SK-MEL-5 (cell line): ENCODE measurements around the gene MAEL. TPM values are rescaled to one million over a fixed set of nuclear protein-coding genes. Genes with fewer than 3 reads are reported as not detected.

ENCODE experiments used
- DNase-seq: peaks from one replicate; pipeline ENCODE4 v3.0.0-alpha.2; 2016; ENCODE audit warnings: low read depth, low spot score
- in situ Hi-C: cut with HindIII; loops from 2 replicates; pipeline ENCODE4 v1.10.0; 2016; ENCODE audit warnings: low sequenced_read_pairs, high pct_unique_total_duplicates, low pct_unique_long_range_greater_than_20kb
- total RNA-seq: library from RNA; depleted of rRNA; stranded (reverse); fragments of >200 nt; shearing (Covaris generic); gene quantifications from 2 replicates; pipeline ENCODE4 v1.2.3, GENCODE V29; 2014

Gene MAEL
- total RNA-seq, 1 experiment from 2014 or later = not detected

DNA sequence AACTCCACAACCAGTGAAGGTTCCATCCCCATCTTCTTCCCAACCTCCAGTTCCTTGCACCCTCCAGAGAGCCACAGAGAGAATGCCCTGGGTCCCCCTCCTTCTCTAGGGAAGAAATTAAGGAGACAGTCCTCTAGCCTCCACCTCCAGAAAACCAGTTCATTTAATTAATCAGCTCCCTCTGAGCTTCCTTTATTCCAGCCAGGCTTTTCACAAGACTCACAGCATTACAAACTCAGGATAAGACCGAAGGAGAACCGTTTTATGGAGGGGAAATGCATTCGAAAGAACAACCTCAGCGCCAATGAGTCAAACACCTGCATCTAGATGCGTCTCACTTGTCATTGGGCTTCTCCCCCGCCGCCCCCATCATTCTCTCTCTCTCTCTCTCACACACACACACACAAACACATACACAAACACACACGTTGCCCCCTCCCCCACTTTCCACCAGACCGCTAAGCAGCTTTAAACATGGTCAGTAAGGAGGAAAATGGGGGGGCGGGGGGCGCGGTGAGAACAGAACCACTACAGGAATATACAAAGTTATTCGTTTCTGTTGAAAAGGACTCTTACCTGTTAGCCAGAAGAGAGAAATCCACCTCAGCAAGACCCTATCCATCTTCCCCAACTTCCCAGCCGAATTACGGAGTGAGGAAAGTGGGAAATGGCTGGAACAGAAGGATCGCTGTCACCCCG lies 14.3 kb upstream of the MAEL start:
- in situ Hi-C loops = no loop called here
- DNase-seq = no peak

DNA sequence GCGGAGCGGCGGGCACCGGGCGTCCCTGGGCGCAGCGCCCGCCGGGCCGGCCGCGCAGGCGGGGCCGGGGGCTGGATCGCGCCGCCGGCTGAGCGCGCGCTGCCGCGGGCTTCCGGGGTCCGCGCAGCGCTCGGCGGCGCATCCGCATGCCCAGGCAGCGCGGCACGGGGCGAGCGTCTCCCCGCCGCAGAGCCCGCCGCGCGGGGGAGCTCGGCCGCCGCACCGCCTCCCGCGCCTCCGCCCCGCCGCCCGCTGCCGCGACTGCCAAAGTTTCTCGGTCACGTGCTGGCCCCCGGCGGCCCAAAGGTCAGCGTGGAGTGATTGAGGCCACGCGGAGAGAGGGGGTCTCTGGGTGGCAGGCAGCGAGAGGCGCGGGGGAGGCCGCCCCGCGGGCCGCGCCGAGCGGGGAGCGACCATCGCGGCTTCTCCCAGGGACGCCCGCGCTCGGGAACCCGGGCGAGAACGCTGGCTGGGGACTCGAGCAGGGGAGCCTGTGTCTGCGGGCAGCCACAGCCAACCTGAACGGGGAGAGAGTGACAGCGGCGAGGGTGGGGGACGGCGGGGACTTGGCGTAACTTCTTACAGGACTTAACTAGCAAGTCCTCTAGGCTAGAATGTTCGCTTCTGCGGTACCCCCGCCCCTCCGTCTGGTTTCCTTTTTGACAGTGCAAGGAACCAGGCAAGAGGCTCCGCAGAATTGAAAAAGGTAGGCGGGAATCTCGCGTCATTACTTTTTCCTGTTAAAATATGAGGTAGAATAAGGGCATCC lies 13.5 kb upstream of the MAEL start, which contains the start of gene ILDR2:
Gene ILDR2 (minus strand): TSS at position 180 of the 769 bp plus-strand sequence. CDS start 272 bp downstream, outside the sequence.
- in situ Hi-C loops = no loop called here

DNA sequence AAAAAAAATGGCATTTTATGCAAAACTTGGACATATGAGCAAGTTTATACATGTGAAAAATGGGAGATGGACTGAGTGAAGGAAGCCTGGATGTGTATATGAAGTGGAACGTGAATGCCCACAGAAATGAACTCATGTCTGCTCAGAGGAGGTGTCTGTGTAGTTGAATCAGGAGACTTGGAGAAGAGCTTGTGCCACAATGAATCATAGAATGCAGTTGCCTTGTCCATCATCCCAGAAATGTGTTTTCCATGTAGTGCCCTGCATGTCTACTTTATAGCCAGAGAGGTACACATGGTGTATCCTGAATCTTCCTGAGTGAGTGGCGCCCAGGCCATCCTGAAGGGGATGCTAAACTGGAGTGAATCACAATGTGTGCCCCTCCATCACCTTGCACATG lies 11.1 kb upstream of the MAEL start:
- DNase-seq = no peak
- in situ Hi-C loops = no loop called here

More for the DNA sequence above, 13.5 kb upstream of the MAEL start, which contains the start of gene ILDR2:
- peak; percentile 6 for DNase-seq

DNA sequence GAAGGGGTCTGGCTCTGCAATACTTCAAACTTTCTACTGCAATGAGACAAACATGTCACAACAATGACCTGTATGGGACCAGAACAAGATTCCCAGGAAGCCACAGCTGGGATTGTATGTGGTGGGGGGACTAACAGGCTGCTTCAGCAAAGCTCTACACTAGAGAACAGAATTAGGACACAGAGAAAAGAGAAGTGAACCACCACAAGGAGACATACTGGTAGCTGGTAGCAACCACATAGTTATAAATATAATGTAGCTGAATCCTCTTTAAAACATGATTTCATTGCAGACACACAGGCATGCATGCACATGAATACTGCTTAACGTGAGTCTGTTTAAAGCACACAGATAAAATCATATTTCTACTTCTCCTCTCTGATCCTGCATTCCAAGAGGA lies 10.3 kb upstream of the MAEL start:
- in situ Hi-C loops = no loop called here
- no peak for DNase-seq

DNA sequence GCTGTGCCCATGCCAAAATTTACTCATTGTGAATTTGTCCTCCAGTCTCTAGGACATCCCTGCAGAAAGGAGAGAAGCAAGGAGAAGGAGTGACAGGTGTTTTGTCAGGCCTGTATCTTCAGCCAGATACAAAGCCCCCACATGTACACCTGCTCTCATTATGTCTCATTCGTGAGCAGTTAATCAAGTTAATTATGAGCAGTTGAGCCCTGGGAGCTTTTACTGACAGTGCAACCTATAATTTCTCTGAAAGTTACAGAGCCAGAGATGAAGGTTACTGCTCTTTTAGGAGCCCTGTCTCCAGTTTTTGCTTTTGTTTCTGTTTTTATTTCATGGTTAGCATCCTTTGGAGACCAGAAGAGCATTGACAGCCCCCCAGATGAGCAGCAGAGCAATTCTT lies 8.7 kb upstream of the MAEL start:
- DNase-seq = no peak
- in situ Hi-C loops = no loop called here

DNA sequence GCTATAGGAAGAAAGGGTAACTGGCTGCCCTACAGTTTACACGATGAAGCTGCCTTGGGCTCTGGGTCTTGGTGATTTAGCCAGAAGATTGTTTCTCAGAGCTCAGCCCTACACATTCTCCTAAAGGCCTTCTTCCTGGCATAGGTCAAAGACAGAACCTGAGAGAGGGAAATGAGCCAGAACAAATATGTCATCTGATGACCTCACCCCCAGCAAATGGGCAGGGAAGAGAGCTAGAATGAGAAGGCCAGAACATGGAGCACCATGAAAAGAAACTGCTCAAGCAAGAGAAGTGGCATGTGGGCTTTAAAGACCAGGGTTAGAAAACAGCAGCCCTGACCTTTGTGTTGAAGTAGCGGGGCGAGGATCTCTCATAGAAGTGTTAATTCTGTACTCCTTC lies 8.3 kb upstream of the MAEL start:
- in situ Hi-C loops = no loop called here
- DNase-seq = no peak

DNA sequence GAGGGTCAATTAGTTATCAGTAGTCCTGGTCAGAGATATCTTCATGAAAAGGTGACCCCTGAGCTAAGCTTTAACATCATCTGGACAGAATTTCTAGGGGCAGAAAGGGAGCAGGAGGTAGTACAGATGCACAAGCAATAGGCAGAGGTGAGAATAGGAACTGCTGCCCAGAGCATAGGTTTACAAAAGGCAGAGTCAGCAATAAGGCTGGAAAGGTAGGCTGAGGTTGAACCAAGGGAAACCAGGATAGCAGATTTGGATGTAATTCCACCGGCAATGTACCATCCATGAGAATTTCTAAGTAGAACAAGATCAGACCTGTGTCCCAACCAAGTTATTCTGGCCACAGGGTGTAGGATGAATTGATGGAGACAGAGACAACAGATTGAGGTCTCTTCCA lies 7.5 kb upstream of the MAEL start:
- in situ Hi-C loops = no loop called here
- no peak for DNase-seq

DNA sequence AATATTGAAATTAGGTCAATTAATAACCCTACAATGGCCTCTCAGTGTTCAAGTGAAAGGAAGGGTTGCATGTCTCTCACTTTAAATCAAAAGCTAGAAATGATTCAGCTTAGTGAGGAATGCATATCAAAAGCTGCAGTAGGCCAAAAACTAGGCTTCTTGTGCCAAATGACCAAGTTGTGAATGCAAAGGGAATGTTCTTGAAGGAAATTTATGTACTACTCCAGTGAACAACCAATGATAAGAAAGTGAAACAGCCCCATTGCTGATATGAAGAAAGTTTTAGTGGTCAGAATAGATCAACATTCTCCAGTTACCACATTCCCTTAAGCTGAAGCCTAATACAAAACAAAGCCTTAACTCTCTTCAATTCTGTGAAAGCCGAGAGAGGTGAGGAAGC lies 10.0 kb downstream of the MAEL start:
- in situ Hi-C loops = no loop called here
- no peak for DNase-seq

DNA sequence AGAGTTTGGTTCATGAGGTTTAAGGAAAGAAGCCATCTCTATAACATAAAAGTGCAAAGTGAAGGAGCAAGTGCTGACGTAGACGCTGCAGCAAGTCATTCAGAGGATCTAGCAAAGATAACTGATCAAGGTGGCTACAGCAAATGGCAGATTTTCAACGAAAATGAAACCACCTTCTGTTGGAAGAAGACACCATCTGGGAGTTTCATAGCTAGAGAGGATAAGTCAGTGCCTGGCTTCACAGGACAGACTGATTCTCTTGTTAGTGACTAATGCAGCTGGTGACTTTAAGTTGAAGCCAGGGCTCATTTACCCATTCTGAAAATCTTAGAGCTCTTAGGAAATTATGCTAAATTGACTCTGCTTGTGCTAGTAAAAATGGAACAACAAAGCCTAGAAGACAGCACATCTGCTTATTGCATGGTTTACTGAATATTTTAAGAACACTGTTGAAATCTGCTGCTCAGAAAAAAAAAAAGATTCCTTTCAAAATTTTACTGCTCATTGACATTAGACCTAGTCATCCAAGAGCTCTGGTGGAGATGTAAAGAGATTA lies 10.5 kb downstream of the MAEL start:
- DNase-seq = no peak
- in situ Hi-C loops = no loop called here

DNA sequence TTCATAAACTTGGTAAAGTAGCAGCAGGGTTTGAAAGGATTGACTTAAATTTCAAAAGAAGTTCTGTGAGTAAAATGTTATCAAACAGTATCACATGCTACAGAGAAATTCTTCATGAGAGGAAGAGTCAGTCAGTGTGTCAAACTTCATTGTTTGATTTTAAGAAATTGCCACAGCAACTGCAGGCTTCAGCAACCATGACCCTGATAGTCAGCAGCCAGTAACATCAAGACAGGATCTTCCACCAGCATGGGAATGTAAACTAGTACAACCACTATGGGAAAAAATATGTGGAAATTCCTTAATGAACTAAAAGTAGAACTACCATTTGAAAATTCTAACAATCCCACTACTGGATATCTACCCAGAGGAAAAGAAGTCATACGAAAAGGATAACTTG lies 11.5 kb downstream of the MAEL start:
- in situ Hi-C loops = no loop called here
- DNase-seq = no peak

DNA sequence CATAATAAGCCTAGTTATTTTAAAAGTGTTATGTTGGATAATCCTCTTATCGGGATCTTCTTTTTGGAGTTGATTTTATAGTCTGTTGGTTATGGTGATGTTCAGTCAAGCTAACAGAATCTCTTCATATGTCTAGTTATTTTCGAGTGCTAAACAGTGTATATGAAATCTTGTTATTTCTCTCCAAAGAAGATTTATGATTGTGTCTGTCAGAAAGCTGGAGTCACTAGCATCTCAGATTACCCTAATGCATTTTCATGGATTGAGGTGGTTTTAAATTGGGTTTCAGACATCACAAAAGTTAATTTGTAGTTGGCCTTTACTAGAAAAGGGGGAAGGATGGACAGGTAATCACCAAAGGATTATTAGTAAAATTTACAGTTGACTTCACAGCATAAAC lies 13.3 kb downstream of the MAEL start:
- DNase-seq = no peak
- in situ Hi-C loops = no loop called here

DNA sequence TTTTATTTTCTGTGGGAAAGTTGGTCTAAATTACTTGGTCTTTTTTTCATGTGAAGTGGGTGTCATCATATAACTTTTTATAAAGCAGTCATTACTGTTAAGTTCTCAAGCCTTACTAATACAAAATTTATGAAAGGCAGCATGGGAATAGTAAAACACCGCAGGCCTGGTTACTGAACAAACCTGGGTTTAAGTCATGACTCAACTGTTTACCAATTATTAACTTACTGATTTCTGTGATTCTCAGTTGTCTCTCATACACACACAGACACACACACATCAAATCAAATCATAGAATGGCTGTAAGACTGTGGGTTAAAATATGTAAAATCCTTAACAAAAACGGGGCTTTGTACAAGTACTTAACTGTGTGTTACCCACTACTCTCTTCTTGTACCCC lies 14.6 kb downstream of the MAEL start:
- no peak for DNase-seq
- in situ Hi-C loops = no loop called here

DNA sequence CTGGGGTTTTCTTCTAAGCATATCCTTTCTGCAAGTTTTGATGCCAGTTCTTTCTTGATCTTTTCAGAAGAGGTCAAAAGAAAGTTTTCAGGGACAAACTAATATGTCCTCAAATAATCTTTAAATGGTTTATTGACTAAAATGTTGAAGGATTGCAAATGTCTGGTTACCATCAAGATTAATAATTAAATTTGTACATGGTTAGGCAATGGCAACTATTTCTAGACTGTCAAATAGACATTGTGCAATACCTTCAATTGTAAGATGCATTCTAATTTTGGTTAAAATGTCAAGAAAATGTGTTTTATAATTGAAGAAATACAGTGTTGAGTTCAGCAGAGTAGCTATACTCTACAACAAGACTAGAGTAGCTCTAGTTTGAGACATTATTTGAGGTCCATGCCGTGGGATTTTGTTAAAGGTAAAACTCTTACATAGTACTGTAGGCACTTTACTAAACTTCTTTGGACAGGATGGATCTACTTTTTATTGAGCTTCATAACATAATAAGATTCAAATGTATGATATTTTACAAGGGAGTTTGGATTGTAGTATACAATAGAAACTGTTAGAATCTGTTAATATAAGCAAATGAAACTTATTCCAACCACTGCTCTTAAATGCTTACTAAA lies 22.6 kb downstream of the MAEL start:
- in situ Hi-C loops = no loop called here
- DNase-seq = no peak

DNA sequence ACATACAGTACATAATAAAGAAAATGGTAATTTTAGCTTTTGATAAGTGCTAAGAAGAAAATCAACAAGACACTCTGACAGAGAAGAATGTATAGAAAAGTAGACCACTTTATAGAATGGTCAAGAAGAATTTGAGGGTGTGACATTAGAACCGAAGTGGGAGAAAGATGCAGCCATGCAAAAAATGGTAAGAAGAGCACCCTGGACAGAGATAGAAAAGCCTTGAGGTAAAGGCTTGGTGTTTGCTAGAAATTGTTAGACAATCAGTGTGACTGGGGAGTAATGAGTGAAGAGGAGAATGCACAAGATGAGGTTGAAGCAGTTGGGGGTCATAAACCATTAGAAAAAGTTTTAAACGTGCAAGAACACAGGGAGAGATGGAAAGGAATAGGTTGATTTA lies 23.5 kb downstream of the MAEL start:
- in situ Hi-C loops = no loop called here

DNA sequence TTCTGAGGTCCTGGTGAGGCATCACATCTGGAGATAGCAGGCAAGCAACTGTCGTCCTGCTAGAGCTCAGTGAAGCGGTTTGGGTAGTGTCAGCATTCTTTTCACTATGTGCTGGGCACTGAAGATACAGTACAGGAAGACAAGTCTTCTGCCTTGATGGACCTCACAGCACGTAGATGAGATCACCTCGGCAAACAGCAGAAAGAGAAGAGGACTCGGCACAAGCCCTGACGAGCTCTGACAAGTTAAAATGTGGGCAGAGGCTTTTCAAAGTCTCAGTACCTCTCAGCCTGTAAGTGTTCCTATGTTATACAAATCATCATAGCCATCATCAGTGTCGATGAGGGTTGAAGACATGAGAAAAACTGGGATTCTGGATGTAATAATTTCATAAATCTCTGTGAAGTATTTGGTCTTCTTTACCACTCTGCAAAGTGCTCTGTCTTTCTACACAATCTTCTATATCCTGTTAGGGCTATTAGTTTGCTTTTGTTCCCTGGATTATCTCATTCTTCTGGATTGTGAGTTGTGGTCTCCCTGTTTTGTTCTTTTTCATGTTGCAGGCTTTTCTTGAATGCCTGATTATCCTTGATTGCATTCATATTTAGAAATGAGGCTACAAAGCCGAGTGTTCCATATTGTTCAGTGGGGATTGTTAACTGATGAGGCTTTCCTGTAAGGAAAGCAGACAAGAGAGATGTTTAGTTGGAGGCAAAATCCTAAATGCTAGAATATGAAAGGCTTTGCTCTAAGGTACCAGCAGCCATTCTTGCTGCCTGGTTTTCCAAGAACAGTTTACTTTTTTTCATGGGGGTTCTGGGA lies 24.2 kb downstream of the MAEL start:
- DNase-seq = no peak
- in situ Hi-C loops = no loop called here

More for the DNA sequence above, 23.5 kb downstream of the MAEL start:
- no peak for DNase-seq

DNA sequence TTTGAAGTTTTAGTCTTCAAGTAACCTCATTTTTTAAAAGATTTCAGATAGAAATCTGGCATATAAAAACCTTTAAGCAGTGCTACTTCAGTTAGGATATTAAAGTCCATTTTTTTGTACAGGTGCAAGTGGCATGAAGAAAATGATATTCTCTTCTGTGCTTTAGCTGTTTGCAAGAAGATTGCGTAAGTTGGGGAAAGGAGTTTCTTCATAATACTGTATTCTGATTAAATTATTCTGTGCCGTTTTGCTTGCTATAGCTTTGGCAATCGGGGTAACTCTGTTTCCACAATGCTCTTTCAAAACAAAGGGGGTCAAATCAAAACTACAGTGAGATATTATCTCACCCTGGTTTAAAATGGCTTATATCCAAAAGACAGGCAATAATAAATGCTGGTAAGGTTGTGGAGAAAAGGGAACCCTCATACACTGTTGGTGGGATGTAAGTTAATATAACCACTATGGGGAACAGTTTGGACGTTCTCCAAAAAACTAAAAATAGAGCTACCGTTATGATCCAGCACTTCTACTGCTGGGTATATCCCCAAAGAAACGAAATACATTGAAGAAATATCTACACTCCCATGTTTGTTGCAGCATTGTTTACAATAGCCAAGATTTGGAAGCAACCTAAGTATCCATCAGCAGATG lies 27.1 kb downstream of the MAEL start:
- in situ Hi-C loops = no loop called here
- no peak for DNase-seq

DNA sequence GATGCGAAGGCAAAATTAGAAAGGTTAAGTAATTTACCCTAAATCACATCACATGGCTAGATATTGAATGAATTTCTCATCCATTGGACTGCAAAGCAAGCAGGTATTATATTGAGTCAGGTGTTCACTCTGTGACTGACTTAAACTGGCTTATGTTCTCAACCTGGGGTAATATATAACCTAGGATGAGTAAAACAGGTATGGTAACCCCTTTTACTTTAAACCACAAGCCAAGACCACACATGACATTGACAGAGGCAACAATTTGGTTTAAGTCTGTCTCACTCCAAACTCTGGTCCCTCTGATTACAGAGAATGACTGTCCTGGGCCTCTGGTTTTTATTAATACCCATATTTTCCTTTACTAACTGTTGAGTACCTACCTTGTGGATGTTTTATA lies 33.3 kb downstream of the MAEL start:
- no peak for DNase-seq
- in situ Hi-C loops = no loop called here
